Measurements from ENCODE around the gene H2BK1.

Gene H2BK1

DNA sequence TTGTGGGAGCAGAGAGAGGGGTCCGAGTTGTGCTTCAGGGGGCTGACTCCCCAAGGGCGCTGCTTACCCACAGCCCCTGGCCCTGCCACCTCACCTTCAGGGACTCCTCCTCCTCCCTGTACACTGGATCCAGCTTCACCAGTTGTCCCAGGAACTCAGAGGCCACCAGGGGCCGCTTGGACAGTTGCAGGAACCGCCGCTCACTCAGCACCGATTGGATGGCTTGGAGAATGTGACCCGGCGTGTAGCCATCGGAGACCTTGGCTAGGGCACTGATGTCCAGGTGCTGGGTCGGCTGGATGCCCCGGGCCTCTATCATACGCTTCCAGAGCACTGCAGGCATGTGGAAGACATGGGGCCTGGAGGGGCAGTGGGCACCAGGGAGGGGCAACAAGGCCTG, 18.7 kb downstream of the H2BK1 start:
- intact Hi-C loops (cut with DNase I), result no loop called here
- DNase-seq, result no peak

DNA sequence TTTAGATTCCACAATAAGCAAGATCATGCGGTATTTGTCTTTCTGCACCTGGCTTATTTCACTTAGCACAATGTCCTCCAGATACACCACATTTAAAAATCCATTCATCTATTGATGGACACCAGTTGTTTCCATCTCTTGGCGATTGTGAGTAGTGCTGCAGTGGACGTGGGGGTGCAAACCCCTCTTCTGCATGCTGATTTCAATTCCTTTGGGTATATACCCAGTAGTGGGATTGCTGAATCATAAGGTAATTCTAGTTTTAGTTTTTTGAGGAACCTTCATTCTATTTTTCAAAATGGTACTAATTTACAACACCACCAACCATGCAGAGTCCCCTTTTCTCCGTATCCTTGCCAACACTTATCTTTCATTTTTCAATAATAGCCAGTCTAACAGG, 21.2 kb downstream of the H2BK1 start:
- intact Hi-C loops (cut with DNase I), result no loop called here
- DNase-seq, result no peak

DNA sequence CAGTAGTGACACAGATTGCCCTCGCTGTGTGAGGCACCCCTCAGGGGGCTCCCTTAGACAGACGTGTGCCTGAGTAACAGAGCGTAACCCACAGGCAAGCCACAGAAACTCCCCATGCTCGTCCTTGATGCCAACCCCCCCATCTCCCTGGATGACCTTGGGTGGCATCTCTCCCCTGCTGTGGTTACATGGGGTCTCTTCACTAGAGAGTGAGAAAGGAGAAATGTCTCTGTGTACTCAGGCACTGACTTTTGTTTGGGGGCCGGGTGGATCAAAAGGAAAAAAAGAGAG, 22.1 kb downstream of the H2BK1 start:
- intact Hi-C loops (cut with DNase I), result no loop called here
- no peak for DNase-seq

DNA sequence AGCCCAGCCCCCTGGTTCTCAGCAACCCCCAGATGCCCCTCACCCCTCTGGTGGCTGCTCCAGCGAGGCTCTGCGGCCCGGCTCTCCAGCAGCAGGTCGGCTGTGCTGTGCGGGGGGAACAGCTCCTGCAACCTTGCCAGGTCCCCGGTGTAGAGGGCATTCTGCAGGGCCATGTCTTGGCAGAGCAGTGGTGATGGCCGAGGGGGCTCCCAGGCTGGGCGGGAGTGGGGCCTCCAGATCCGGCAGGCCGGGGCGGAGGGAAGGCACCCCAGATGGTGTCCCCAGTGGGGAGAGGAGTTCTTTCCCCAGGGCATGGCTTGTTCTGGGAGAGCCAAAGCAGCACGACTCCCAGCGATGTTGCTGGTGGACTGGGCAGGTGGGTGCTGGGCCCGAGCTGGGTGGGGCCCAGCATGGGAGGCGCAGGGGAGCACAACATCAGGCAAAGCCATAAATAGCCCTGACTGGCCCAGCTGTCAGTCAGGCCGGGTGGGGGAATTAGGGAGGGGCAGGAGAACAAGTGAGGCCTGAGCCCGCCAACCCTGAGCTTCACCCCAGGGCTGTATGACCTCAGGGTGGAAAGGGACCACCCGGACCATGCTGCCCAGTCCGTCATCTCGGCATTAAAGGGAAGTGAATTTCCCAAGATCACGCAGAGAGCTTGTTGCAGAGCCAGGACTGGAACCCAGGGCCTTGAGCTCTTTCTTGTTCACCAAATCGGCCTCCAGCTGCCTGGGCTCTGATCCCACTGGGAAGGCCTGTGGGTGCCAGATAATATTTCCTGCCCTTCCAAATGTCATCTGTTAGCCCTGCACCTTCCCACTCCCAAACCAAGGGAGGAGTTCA, 22.7 kb downstream of the H2BK1 start:
- intact Hi-C loops (cut with DNase I), result no loop called here
- DNase-seq, result no peak

DNA sequence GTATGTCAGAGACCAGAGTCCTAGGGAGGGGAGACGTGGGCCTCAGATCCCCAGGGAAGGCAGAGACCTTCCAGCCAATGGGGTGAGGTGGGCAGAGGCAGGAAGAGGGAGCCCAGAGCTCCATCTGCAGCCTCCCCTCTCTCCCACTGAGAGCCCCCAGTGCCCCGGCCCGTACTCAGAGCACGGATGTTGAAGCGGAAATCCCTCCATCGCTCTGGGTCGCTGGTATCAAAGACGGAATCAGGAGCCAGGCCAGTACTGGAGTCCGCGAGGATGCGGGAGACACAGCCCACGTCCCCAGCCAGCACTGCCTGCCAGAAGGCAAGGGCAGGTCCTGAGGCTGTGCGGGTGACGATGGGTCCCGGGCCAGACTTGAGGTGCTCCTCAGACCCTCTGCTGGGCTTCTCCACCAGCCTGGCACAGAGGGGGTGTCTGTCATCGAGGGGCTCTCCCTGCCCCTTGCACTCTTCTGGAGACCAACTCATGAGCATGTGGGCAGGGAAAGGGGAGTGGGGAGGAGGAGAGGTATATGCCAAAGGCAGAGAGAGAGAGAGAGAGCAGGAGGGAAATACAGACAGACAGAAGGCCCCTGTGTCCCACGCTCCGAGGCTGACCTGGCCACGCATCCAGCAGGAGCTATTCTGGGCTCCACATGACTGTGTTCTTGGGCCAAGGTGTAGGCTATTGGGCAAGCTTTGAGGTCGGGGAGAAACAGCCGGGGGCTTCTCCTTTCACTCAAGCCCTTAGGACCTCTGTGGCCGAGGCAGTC, 23.5 kb downstream of the H2BK1 start, which contains the start of gene ASB10:
Gene ASB10 (minus strand): TSS at position 611 of the 769 bp plus-strand sequence. CDS start 120 bp downstream, at position 491.
- DNase-seq, result no peak
- intact Hi-C loops (cut with DNase I), result no loop called here

DNA sequence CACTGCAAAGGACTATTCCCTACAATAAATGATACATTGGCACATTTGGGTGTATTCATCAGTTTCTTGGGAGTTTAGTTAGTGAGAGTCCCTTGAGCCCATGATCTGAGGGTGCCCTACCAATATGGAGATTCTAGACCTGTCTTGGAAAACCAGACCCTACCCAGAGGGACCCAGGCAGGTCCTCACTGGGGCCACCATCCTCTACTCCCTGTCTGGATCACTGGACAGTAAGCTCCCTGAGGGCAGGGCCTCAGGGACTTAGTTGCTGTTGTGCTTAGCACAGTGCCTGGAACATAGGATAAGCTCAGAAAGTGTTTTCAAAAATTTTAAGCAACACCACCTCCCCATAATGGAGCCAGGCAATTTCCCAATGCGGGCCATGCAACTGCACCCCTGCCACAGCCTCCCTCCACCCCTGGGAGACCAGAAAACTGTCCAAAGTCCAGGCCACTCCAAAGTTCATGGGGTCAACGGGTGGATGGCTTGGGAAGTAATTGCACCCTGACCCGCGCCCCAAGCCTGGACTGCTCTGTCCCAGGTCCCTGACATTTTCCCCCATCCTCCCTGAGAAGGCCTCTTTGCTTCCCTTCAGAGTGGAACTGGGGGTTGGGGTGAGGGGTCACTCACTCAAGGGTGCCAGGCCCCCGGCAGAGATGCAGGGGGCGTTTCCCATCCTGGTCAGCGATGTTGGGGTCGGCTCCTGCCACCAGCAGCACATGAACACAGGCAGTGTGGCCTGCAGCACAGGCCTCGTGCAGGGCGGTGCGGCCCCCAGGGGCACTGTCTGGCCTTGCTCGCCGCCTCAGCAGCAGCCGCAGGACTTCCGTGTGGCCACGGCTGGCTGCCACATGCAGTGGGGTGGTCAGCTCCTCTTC, 24.3 kb downstream of the H2BK1 start:
- DNase-seq, result no peak
- intact Hi-C loops (cut with DNase I), result no loop called here

DNA sequence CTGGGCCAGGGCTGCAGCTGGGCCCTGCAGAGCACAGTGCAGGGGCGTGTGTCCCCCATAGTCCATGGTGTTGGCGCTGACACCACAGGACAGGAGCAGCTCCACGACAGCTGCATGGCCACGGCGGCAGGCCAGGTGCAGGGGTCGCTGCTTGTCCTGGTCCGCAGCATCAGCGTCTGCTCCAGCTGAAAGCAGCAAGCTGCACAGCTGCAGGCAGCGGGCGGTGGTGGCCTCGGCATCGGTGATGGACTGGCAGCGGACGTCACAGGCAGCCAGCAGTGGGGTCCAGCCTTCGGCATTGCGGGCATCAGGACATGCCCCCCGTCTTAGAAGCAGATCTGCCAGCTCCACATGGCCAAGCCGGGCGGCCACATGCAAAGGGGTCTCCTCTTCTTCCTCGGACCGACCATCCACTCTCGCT, 29.3 kb downstream of the H2BK1 start:
- intact Hi-C loops (cut with DNase I), result no loop called here
- DNase-seq, result peak in 10 of 42 donors; percentile 9 to 57 (median 20)

DNA sequence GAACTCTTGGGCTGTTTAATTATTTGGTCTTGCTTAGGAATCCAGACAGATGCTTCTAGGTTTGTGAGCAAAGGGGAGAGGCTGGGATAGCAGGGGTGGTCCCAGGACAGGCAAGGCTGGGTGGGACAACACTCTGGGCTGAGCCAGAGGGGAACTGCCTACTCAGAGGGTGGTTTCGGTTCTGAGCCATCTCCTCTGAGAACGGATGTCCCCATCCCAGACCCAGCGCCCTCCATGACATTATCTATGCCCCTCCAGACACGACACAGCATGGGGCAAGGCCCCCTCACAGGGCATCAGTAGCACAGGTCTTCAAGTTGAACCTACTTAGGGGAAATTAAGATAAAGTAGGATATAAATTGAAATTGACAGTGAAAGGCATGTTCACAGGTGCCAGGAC, 30.3 kb downstream of the H2BK1 start:
- peak in 3 of 42 donors; percentile 19 to 31 (median 25) for DNase-seq
- intact Hi-C loops (cut with DNase I), result no loop called here

DNA sequence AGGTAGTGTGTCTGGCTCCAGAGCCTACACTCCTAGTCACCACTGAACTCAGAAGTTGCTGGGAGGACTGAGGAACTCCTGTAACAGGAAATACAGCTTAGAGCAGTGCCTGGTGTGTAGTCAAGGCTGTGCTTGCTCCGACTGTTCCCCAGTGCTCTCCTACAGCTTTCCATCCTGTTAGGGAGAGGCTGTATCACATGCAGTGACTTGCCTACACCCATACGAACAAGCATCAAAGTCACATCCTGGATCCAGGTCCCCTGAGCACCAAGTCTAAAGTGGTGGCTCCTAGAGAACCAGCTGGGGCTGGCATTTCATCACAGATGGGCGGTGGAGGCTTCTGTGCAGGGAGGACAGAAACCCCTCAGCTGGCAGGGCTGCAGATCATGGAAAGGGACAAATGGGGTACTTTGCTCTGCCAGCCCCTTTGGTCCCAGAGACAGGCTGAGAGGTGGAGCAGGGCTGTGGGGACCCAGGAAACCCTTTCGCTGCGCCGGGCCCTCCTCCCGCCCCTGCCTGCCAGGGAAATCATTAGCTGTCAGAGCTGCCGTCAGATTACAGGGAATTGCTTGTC, 30.9 kb downstream of the H2BK1 start:
- peak in 3 of 42 donors; percentile 4 to 22 (median 19) for DNase-seq
- intact Hi-C loops (cut with DNase I), result no loop called here

DNA sequence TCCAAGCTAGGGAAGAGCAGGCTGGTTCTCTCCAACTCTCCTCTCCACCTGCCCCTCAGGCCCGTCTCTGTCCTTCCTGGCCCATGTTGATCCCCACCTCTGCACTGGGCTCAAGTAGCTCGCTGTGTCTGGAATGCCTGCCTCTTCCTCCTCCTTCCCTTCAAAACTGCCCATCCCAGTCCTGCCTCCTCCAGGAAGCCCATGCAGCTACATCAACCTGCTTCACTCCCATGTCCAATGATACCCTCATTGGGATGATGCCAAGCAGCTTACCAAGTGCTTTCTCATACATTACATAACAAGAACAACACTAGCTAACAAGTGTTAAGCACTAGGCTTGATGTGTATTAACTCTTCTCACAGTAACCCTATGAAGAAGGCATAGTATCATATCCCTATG, 31.5 kb downstream of the H2BK1 start:
- DNase-seq, result no peak
- intact Hi-C loops (cut with DNase I), result no loop called here

DNA sequence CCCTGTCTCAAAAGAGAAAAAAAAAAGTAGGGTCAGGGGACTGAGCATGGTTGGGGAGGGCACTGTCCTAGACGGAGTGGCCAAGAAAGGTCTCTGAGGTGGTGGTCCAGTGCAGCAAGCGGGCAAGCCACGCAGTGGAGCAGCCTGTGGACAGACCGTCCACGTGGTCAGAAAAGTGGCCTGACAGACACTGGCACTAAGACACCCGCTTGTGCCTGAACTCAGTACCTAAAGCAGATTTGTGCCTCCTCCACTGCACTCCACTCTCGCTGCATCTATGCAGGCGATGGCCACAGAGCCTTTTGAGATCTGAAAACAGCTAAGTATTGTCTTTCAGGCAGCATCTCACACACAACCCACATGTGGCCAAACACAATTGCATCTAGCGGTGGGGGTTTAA, 32.1 kb downstream of the H2BK1 start:
- intact Hi-C loops (cut with DNase I), result no loop called here
- peak in 3 of 42 donors; percentile 2 to 36 (median 18) for DNase-seq

DNA sequence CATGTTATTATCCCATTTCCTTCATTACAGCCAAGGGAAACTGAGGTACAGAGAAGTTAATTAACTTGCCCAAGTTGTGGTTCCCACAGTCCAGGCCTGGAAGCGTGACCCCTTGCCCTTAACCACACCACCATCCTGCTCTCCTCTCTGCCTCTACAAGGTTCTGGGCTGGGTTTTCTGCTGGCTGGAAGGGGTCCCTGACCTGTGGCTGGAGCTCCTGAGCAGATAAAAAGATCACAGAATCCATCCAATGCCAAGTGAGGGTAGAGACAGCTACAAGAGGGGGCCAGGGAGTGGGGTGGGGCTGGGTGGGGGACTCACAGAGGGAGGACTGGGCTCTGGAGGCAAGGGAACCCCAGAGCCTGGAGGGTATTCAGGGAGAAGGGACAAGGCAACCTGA, 33.0 kb downstream of the H2BK1 start:
- peak in 1 of 42 donors; percentile 10 for DNase-seq
- intact Hi-C loops (cut with DNase I), result no loop called here

DNA sequence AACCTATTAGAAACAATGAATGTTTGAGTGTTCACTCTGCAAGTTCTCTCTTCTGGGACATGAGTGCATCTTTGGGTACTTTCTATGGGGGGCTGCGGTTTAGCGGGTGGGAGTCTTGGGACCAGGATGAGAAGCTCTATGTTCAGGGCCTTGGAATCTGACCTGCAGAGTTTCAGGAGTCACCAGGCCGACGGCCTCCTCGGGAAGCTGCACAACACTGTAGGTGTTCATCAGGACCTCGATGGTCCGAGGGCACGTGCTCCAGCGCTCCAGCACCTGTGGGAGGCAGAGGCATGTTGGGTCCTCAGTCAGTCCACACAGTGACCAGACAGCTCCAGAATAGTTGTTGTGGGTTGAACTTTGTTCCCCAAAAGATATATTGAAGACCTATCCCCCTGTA, 33.9 kb downstream of the H2BK1 start:
- intact Hi-C loops (cut with DNase I), result no loop called here

DNA sequence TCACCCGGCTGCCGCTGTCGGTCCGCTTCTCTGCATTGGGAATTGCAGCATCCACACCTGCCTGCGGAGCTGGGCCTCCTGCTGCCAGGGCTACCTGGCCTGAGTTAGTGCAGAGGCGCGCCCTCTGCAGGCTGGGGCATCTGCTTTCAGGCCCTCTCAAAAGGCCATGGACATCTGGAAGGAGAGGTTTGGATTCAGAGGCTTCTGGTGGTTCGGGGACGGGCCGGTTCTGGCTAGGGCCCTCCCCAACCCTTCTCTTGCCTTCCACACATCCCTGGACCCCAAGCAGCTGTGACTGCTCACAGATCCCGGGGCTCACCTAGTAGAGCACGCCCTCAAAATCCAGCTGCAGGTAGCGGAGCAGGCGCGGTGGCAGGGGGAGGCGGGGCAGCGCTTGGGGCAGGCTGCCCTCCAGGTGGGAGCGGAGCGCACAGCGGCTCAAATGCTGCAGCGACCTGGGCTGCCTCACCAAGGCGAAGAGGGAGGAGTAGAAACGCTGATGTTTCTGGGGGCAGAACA, 34.4 kb downstream of the H2BK1 start:
- peak in 2 of 42 donors; percentile 19 to 29 for DNase-seq
- intact Hi-C loops (cut with DNase I), result no loop called here

More for the DNA sequence above, 33.9 kb downstream of the H2BK1 start:
- peak in 2 of 42 donors; percentile 13 to 21 for DNase-seq

DNA sequence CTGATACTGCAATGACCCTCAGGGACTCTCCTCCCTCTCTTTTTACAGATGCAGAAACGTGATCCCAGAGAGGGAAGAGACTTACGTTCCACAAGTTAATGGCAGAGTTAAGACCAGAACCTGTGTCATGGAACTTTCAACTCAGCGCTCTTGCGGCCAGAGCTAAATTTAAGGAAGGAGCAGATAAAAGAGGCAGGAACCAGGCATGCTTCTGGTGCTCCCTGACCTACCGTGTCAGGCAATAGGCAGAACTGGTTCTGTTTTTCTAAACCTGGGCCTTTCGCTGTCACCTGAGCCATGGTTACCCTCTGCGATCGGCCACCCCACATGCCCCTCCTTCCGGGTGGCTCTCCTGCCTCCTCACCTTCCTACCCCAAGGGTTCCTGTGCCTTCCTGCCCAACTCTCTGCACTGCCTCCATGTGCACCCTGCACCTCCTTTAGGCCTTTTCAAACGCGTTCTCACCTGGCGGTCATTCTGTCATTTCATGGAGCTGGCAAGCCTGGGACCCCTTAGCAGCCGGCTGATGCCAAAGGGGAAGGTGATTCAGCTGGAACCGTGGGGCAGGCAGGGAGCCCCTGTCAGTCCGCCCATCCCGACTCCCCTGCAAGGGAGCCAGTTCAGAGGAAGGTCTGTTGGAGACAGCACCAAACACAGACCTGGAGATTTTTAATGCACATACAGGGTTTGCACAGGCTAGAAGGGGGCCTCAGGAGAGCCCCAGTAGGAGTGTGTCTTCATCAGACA, 35.1 kb downstream of the H2BK1 start:
- DNase-seq, result peak in 2 of 42 donors; percentile 15 to 31
- intact Hi-C loops (cut with DNase I), result no loop called here

DNA sequence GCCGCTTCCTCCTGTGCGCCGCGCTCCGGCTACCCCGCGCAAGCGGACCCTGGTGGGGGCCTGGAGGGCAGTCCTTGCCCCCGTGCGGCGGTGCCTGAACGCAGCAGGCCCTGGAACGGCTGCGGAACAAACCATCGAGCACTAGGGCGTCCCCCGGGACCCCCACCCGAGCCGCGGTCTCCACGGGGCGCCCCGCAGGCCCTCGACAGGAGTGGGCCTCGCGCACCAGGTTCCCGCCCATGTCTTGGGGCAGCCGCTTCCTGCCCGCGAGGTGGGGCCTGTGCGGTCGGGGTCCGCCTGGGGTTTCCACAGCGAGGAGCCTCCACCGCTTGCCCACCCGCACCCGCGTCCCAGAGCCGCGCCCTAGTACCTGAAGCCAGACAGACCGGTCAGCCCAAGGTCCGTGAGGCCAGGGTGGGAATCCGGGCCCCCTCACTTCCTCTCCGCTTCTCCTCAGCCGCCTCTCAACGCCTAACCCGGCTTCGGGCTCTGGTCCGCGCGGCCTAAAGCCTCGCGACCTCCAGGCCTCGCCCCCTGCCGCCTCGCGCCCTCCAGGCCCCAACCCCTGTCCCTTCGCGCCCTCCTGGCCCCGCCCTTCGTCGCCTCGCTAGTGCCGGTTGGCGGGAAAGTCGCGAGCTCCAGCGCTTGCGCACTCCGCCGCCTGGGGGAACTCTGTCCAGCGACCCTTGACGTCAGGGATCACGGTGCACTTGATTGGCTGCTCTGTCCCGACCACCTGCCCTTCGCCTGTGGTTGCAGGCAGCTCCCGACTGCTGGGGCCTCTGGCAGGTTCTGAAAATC, 35.8 kb downstream of the H2BK1 start:
- intact Hi-C loops (cut with DNase I), result no loop called here
- peak in 7 of 42 donors; percentile 12 to 53 (median 36) for DNase-seq

Data from head of caudate nucleus (tissue), 42 donors.